Cardiac fibroblast (primary cell): ENCODE data around the gene MGLL.

Source experiments
- DNase-seq, 2 donors: peaks; one replicate each; pipeline versions ENCODE4 v3.0.0 to v3.0.0-alpha.2; 2010; ENCODE audit warnings: low read depth in 2 of 2
- H3K4me3 ChIP-seq, 2 donors: replicated peaks in 1 of 2; 1 replicate in 1 of 2; 2 replicates in 1 of 2; pipeline ENCODE4 v1.5.1; 2011; ENCODE audit warnings: low read depth in 2 of 2, low read length in 2 of 2, mild to moderate bottlenecking in 2 of 2, moderate library complexity in 1 of 2
- CTCF ChIP-seq: IDR thresholded peaks from one replicate; pipeline ENCODE4 v1.5.1; 2011; ENCODE audit warnings: low read depth, mild to moderate bottlenecking, low read length, inconsistent platforms

The MGLL gene

GRCh38 chr3:127779747-127780146 lies 42.6 kb downstream of the MGLL start:
- peak; percentile 16 to 59 for DNase-seq
- H3K4me3 ChIP-seq: no peak overlapping the region

GRCh38 chr3:127777921-127778656 lies 44.2 kb downstream of the MGLL start:
- DNase-seq: no peak
- no peak for TF ChIP-seq CTCF
- H3K4me3 ChIP-seq: no peak overlapping the region

More at GRCh38 chr3:127779747-127780146, 42.6 kb downstream of the MGLL start:
- no peak for TF ChIP-seq CTCF

- H3K4me3 ChIP-seq: no peak overlapping the region
- TF ChIP-seq CTCF: no peak
- no peak for DNase-seq
These were observed 45.0 kb downstream of the MGLL start for GRCh38 chr3:127777332-127777731.

GRCh38 chr3:127776347-127776746 lies 46.0 kb downstream of the MGLL start:
- H3K4me3 ChIP-seq: no peak overlapping the region
- TF ChIP-seq CTCF: no peak
- DNase-seq: no peak

GRCh38 chr3:127775398-127776109 lies 46.8 kb downstream of the MGLL start:
- H3K4me3 ChIP-seq: no peak overlapping the region
- no peak for TF ChIP-seq CTCF
- DNase-seq: peak; percentile 75 to 77

GRCh38 chr3:127774647-127775046 lies 47.7 kb downstream of the MGLL start:
- no peak for TF ChIP-seq CTCF
- no peak for DNase-seq
- no peak overlapping the region for H3K4me3 ChIP-seq
